ENCODE results near the gene GLDN.

GRCh38 chr15:51416129-51416528, 74.7 kb downstream of the GLDN start:
- TF ChIP-seq KDM5A (IDR thresholded peaks at IDR 0.05) (no peak), CTCF (IDR thresholded peaks at IDR 0.05) (no peak), MAZ (IDR thresholded peaks at IDR 0.05; ENCODE audit: borderline replicate concordance, low read depth, low read length) (no peak), CEBPB (IDR thresholded peaks at IDR 0.05) (no peak), EP300 (IDR thresholded peaks at IDR 0.05) (no peak), ELK1 (IDR thresholded peaks at IDR 0.05; ENCODE audit: low read depth, low read length) (no peak), HMGXB4 (CRISPR knock-in tag; IDR thresholded peaks at IDR 0.05; ENCODE audit: borderline replicate concordance) (no peak), RAD21 (conservative IDR thresholded peaks at IDR 0.05 in 1 of 2, IDR thresholded peaks at IDR 0.05 in 1 of 2) (no peak), BCL3 (IDR thresholded peaks at IDR 0.05) (no peak), SREBF2 (IDR thresholded peaks at IDR 0.05) (no peak), SMC3 (IDR thresholded peaks at IDR 0.05) (no peak)
